ENCODE data around the gene PPIB.

Gene PPIB

DNA sequence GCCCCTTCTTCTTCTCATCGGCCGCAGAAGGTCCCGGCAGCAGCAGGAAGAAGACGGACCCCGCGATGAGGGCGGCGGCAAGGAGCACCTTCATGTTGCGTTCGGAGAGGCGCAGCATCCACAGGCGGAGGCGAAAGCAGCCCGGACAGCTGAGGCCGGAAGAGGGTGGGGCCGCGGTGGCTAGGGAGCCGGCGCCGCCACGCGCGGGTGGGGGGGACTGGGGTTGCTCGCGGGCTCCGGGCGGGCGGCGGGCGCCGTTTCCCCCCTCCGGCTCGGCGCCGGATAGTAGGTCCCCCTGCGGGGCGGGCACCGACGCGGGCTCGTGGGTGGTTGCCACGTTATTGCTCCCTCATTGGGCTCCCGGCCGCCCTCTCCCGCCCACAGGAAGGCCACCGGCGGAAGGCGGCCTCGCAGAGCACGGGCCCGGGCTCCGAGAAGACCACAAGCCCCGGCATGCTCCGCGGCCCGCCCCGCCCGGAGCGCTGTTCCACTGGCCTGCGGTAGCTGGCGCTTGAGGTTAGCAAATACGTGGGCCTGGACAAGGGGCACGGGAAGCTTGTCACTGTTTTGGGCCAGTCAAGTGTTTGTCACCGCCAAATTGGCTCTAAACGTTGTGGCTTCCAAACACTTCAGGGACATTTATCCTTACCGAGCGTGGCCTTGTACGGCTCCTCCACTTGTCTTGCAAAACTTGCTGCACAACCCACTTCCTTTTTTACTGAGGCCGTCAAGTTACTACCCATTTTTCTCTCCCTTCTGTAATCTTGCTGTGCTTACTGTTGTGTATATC lies at the start of gene PPIB:
Gene PPIB (minus strand): TSS at position 154 of the 790 bp plus-strand sequence. CDS start 36 bp downstream, at position 118.
- peak; percentile 99 for DNase-seq

DNA sequence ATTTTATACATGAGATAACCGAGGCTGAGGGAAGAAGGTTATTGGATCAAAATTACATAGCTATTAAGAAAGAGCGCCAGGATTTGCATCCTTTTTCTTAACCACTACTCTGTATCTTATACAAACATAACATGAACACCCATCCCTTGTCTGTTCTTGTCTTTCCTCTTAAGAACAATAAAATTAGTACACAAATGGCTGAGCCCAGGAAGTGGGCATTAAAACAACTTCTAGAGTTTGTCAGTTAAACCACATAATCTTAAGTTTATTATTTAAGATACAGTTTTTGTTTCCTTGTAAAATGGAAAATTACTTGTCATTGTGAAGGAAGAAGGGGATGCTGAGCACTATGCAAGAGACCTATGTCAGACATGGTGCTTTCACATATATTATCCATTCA lies 48.9 kb upstream of the PPIB start:
- DNase-seq = no peak

DNA sequence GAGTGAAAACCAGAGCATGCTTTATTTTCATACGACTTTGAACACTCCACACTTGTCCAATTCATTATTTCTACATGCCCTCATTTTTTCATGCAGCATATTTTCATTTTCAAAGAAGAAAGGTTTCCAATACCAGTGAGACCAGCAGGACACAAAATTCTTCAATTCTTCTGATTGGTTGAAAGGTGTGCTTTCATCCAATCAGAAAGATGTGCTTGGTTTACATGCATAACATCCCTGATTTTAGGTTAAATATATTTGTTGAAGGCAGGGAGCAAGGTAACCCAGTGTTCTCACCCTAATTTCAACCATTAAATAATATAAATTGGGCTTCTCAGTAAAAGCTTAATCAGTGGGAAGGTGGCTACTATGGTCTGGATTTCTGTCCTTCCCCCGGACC lies 47.5 kb upstream of the PPIB start:
- no peak for DNase-seq

DNA sequence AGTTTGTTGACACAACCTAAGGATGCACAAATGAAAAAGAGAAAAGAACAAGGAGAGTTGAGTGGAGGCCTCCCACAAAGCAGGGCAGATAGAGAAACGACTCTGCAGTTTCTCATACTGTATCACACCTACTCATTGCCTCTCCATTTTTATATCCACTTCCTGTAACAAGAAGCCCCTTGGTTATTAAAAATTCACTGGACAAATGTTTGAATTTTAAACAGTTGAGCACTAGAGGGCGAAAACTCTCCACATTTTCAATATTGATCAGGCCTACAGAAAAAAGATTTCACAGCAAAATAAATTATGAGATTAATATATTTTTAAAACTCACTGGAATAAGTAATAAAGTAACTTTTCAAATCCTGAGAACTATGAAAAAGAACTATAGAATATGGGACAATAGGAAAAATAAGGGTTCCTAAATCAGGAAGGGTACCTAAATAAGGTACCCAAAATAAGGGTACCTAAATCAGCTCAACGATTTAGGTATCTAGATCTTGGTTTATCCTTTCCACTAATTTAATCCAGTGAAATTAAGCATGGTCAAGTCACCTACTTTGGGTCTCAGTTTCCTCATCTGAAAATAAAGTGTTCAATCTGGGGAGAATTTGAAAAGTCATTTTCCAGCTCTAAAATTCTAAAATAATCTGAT lies 47.0 kb upstream of the PPIB start:
- peak; percentile 55 for DNase-seq

DNA sequence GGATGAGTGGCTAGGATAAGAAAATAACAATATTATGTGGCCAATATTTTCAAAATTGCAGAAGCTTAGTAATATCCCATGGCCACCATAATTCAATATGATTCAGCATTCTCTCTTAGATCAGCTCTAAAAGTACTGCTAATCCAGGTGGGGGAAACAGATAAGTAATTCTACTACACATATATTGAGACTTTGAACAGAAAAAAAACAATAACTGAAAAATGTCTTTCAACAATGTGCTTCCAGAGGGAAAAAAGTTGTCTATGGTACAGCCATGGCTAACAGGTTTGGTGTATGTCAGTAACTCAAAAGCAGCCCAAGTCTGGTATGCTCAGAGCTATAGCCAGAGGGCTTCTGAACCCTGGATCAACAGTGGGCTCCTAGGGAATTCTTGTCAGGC lies 42.4 kb upstream of the PPIB start:
- DNase-seq = no peak

DNA sequence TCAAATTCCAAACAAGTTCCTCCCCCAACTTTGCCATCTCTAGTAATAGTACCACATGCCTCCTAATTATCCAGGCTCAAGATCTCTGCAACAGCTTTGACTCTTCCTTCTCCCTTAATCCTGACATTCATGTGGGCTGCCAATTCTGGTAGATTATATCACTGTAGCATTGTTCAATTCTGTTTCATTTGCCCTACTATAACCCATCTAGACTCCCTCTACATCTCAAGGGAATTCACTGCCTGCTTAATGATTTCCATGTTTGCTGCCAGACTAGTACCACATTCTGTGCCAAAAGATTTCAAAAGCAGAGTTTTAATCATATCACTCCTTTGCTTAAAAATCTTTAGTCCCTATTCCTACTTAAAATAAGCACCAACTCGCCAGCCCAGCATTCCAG lies 34.6 kb upstream of the PPIB start:
- no peak for DNase-seq

DNA sequence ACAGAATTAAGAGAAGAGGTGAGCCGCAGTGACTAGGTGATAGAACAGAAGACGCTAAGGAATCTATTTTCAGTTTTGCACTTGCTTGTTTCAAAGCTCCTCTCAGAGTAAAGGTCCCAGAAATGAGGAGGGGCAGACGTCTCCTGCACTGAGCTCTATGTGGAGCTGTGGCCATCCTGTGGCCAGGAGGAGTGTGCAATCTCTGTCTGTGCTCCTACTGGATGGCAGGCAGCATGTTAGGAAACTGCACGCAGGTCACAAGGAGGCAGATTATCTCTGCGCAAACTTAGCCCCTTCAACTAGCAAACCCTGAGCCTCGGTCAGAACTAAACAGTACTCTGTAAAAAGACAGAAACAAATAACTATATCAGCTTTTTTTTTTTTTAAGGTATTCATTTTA lies 31.1 kb upstream of the PPIB start:
- no peak for DNase-seq

DNA sequence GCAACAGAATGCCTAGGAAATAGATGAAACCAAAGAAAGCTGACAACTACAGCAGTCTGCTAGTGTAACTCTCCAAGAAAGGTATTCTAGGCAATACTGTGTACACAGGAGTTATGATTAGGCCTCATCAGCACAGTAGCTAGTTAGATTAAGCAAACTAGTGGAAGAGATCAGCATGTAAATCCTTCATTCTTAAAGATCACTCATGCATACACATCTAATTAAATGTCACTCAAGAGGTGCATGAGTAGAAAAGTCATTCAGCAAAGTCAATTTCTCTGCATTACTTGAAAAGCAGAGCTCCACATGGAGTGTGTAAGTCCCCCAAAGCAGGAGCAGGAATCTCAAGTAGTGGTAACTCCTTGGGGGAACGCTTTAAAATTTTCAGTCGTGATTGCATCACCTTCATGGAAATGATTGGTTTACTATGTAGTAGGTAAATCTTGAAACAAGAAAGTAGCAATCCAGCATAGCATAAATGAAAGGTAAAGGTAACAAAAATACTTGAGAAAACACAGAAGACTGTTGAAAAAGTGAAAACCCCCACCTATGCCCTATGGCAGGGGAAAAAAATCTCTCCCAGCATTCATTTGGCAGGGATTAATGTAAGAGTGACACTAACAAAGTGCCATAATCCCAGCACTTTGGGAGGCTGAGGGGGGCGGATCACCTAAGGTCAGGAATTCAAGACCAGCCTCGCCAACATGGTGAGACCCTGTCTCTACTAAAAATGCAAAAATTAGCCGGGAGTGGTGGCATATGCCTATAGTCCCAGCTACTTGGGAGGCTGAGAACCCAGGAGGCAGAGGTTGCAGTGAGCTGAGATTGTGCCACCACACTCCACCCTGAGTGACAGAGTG lies 29.4 kb upstream of the PPIB start:
- no peak for DNase-seq

DNA sequence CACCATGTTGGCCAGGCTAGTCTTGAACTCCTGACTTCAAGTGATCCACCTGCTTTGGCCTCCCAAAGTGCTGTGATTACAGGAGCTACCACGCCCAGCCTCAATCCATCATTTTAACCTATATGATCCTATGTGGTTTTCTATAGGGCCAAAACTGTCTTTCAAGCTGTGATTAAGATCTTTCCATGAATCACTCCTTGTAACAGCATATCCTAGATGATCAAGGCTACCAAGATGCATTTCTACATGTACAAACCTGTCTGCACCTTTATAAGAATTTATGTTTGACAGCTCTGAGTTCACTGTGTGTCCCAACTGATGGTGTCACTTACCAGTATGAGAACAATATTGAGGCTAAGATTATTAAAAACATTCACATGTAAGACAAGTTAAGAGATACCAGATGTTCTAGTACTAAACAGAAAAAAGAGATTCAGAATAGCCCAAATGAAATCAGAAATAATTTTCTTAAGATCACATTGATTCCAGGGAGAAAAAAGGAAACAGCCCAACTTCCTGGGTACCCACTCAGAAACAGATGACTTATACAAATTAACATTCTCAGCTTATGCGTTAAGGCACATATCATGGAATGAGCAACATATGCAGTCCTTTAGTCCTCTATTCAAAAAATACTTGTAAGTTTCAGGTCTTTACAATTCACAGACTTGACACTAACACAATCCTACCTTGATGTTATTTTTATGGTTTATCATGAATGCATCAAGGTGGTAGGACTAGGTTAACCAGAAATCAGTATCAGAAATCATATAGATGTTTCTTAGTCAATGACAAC lies 24.8 kb upstream of the PPIB start:
- peak; percentile 27 for DNase-seq

DNA sequence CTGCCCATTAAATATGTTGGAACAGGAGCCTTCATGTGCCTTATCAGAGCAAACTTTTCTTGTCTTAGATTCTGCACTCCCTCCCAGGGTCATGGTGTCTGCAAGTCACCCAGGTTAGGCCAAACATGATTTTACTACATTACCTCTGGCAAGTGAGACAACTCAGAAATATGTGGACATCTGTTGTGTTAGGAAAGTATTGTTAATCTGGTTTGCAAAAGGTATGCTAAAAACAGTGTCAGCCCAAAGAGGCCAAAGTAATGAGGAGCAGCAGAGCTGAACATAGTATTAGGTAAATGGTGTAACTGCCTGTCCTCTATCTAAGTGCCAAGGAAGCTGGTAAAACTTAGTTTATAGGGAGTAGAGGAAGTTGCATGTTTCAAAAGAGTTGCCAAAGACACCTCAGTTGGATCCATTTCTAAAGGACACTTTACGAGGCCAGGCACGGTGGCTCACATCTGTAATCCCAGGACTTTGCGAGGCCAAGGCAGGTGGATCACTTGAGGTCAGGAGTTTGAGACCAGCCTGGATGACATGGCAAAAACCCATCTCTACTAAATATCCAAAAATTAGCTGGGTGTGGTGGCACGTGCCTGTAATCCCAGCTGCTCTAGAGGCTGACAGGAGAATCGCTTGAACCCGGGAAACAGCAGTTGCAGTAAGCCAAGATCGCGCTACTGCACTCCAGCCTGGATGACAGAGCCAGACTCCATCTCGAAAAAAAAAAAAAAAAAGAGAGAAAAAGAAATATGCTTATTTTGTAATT lies 22.5 kb upstream of the PPIB start:
- no peak for DNase-seq

DNA sequence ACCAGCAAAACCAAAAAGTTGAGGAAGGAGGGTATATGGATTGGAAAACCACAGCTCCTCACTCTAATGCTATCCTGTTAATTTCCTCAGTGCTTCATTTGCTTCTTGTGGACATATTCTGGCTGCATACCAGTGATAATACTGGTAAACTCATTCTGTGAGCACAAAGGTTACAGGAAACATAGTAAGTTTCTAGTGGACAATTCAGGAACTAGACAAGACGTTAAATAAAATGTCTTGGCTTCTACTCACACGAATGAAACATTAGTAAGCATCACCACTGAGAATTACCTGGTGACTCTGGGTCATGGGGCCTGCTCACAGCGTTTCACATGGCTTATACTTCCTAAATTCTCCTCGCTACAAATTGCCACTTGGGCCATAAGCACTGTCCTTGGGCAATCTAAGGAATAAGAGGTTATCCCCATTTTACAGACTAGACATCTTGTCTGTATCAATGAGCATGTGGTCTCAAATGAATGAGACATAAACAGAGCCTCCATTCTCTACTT lies 20.1 kb upstream of the PPIB start:
- DNase-seq = no peak

DNA sequence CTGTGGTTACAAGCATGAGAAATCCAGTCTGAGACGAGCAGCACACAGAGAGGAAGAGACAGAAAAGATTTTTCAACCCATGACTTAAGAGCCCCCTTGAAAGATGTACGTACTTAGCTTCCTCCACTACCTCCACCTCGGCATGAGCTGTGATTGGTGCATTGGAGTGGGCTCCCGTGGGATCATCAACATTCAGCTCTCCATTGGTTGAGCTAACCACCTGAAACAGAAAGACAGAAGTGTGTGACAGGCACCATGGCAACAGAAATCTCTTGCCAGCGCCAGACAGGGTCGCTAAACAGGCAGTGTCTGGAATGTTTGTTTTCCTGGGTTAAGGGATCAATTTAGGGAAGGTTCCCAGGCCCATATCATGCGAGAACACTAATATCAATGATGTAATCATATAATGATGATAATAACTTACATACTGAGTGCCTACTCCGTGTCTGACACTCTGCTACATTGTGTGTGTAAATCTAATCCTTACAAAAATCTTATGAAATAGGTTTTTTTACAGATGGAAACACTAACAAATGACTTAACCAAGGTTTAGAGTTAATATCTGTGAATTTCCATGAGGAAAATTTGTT lies 17.5 kb upstream of the PPIB start:
- no peak for DNase-seq

DNA sequence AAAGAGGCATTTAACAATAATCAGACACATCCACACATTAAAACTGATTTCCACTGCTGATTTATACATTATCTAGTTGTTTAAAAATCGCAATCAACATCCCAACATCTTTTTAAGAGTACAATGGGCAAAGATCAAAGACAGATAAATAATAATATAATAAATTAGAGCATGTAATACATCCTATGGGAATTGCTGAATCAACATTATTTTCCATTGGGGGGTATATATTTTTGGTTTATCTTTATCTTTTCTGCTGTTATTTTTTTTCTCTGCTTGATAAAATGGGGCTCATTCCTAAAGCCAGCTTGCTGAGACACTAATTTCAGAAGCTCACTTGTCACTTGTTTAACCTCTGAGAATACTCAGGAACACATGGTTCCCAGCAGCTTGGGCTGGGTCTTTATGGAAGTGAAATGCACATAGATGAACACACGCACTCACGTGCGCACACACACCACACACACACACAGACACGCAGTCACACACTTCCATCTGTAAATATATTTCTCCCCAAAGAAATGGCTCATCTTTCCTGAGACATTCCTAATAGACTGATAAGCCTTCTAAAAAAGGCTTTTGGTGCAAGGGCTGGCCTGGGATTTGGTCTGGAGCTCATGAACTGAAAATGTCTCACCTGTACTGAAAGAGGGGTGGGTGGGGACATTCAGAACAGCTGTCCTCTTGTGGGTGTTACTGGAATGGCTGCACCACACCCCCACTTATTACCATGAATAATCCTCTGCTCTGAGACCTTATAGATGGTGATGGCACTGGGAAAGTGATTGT lies 3.5 kb upstream of the PPIB start:
- DNase-seq = no peak

DNA sequence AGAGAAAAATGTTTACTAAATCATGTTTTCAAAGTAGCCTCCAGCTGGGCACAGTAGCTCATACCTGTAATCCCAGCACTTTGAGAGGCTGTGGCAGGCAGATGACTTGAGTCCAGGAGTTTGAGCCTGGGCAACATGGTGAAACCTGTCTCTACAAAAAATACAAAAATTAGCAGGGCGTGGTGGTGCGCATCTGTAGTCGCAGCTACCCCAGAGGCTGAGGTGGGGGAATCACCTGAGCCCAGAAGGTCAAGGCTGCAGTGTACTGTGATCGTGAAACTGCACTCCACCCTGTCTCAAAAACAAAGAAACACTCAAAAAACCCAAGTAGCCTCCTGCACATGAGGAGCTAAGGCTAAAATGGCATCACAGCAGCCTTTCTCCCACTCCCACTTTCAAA lies 1.6 kb upstream of the PPIB start:
- no peak for DNase-seq

DNA sequence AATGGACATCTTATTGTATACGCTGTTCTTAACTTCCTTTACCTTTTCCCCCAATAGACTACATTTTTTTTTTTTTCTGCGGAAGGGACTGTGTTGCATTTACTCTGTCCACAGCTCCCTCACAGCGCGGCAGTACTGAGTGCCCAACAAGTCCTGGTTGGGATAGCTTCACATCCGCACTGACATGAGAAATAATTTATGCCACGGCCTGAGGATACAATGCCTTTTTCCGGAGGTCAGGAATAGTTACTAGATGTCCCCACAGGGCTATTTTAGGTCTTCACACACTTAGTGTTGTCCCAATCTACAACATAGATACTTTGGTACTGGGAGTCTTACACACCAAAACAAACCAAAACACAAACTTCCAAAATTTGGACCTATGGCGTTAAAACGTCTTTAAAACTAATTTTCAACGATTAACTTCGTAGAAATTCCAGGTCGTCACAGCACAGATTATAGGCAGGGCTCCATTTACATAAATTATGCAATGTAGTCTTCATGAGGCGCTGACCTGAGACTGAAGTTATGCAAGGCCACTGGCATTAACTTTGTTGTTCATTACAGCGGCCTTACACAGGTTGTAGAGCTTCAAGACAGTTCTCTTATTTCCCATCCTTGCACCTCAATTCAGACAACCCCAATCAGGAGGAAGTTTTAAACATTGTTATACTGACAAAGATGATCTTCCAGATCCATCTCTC lies 989 bp upstream of the PPIB start:
- DNase-seq = peak; percentile 23

DNA sequence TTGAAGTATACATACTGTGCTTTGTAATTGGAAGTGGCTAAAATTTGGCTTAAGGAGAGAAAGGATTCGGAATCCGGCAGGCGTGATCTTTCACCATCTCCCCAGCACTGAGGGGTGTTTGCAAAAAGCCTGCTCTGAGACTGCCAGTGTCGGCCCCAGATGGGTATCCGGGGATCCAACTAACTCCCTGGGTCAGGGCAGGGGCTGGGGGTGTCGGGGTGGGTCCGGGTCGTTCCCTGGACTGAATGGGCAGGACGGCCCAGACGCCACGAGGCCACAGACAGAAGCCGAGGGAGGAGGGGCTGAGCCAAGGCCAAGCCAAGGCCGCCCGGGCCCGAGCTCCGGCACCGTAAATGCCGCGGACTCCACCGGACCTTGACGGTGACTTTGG lies 349 bp downstream of the PPIB start:
- DNase-seq = no peak

DNA sequence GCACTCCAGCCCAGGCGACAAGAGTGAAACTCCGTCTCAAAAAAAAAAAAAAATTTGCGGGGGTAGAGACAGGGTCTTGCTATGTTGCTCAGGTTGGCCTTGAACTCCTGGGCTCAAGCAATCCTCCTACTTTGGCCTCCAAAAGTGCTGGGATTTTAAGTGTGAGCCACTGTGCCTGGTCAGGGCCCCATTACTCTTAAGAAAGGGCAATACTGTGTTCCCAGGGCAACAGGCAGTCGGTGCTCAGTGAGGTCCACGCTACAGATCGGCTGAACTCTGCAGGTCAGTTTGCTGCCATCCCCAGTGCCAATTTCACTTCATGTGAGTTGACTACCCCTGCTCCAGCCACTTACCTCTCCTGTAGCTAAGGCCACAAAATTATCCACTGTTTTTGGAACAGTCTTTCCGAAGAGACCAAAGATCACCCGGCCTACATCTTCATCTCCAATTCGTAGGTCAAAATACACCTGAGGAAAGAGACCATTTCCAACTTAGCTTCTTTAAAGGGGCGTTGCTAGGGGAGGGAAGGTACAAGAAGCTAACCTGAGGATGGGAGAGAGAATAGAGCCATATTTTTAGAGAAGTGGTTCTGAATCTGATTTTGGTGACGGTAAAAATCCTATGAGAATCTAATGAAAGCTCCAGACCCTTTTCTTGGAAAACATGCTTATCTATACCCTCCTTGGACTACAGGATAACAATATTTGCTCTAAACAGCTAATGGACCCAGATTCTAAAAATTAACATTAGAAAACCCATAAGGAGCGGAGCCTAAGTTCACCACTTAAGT lies 939 bp downstream of the PPIB start:
- no peak for DNase-seq

DNA sequence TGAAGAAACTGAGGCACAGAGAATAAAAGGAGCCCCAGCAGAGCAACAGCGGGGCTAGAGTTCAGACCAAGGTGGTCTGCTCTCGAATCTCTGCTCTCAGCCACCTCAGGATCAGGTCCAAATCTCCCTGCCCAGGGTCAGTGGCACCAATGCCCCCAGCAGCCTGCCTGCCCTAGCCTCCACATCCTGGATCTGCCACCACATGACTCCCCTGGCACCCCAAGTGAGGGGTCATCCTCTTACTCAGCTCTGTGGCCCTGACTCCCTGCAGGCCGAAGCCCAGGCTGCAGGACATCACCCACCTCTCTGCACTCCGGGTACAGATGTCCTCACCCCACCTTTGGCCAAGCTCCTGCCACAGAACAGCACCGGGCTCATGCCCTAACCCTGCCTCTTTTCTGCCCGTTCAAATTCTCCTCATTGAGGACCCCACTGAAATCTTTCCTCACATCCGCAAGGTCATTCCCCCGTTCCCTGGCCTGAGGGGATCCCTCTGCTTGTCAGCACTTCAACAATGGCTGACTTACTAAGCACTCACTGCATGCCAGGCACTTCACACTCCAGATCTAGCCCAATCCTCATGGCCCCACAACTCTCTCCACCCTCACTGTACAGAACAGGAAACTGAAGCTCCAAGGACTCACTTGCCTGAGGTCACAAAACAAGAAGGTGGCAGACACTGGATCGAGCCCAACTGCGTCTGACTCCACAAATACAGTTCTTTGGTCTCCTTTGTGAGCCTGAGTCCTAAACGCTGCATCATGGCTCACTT lies 4.3 kb downstream of the PPIB start:
- DNase-seq = no peak
